Body of pancreas (tissue), 4 donors: Measurements from ENCODE around the gene SF3B5.

Source experiments
- CTCF ChIP-seq, 7 experiments: fragments of 450-650 bp in 4 of 7; fragments of 200-600 bp in 3 of 7; sonication (generic) in 3 of 7; IDR thresholded peaks; one replicate each; pipeline ENCODE4 v1.5.1; 2016 to 2019; ENCODE audit warnings: antibody characterized with exemption in 7 of 7
- POLR2A ChIP-seq, 3 donors: fragments of 450-650 bp; IDR thresholded peaks; one replicate each; pipeline ENCODE4 v1.6.1; 2016; ENCODE audit warnings: antibody characterized with exemption in 3 of 3, mild to moderate bottlenecking in 2 of 3

DNA sequence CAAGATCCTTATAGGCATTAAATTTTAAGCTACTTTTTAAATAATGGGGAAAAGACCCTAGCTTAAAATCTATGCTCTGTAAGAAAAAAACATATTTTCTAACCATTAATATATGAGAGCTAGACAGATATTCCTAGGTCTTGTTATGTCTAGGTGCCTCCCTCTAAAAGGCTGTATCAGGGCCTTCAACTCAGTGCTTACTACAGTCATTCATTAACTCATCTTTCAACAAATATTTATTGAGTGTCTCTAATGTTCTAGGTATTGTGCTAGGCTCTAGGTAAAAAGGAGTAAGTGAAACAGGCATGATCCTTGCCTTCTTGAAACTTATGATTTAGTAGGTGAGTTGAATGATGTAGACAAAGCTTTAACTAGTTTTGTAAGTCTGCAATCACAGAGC, 48.5 kb upstream of the SF3B5 start:
- TF ChIP-seq POLR2A (IDR thresholded peaks at IDR 0.05) (no peak), CTCF (IDR thresholded peaks at IDR 0.05) (no peak)
